T-helper 17 cell (primary cell): ENCODE data around the gene TMEM11. TPM values are rescaled to one million over a fixed set of nuclear protein-coding genes. Genes with fewer than 3 reads are reported as not detected.
"Not testable (repeated sequence)": the region's sequence is repeated elsewhere in the genome, so short reads cannot be mapped to it uniquely, and the experiment has no call there.

ENCODE experiments used
- ATAC-seq: fragments of 150-1000 bp; cut with Tn5 transposase; 2 replicates; pipeline ENCODE4 v1.10.0; 2021; ENCODE audit warnings: mild to moderate bottlenecking, moderate library complexity
- DNase-seq, 3 donors: peaks; one replicate each; pipeline versions ENCODE4 v3.0.0 to v3.0.0-alpha.2; 2020 to 2021
- H3K9me3 ChIP-seq: one replicate; pipeline ENCODE4 v1.7.0; 2013; ENCODE audit warnings: low read length, mild to moderate bottlenecking; ENCODE audit not compliant: control insufficient read depth, poor library complexity, severe bottlenecking
- H3K27ac Mint-ChIP-seq: one replicate; pipeline ENCODE4 v1.8.0; 2022; ENCODE audit warnings: mild to moderate bottlenecking, moderate library complexity, mixed read lengths
- H3K27me3 Mint-ChIP-seq: one replicate; pipeline ENCODE4 v1.8.0; 2022; ENCODE audit warnings: mixed read lengths
- H3K36me3 Mint-ChIP-seq: one replicate; pipeline ENCODE4 v1.8.0; 2022; ENCODE audit warnings: low read depth, mixed read lengths
- H3K4me1 Mint-ChIP-seq: one replicate; pipeline ENCODE4 v1.8.0; 2022; ENCODE audit warnings: mild to moderate bottlenecking, mixed read lengths
- H3K4me3 Mint-ChIP-seq: one replicate; pipeline ENCODE4 v1.8.0; 2022; ENCODE audit warnings: mild to moderate bottlenecking, moderate library complexity, mixed read lengths
- total RNA-seq, 4 donors: library from RNA in 2 of 4; stranded (reverse) in 2 of 4; gene quantifications; one replicate each; pipeline ENCODE4 v1.2.3 and lab custom pipeline; 2022 to 2026

Gene TMEM11
- total RNA-seq, 2 donors from 2014 or later: 10.3 to 17.2 TPM

- Mint-ChIP-seq H3K27ac (no peak overlapping the region), H3K4me1 (no peaks in the 10 kb centered on the region), H3K36me3 (no peaks in the 10 kb centered on the region), H3K27me3 (no peaks in the 10 kb centered on the region), H3K4me3 (no peak overlapping the region)
- DNase-seq: no peak
- H3K9me3 ChIP-seq: no peaks in the 10 kb centered on the region
- no peak for ATAC-seq
Measured at GRCh38 chr17:21233581-21234347, 19.8 kb upstream of the TMEM11 start.

GRCh38 chr17:21232033-21232749 lies 18.2 kb upstream of the TMEM11 start:
- ATAC-seq: no peak
- no peak overlapping the region for H3K27ac Mint-ChIP-seq
- no peak overlapping the region for H3K4me3 Mint-ChIP-seq

GRCh38 chr17:21231533-21231932 lies 17.6 kb upstream of the TMEM11 start:
- Mint-ChIP-seq H3K27ac (no peak overlapping the region), H3K36me3 (no peaks in the 10 kb centered on the region), H3K27me3 (no peaks in the 10 kb centered on the region), H3K4me1 (no peaks in the 10 kb centered on the region), H3K4me3 (no peak overlapping the region)
- DNase-seq: no peak
- no peaks in the 10 kb centered on the region for H3K9me3 ChIP-seq
- no peak for ATAC-seq

More at GRCh38 chr17:21232033-21232749, 18.2 kb upstream of the TMEM11 start:
- H3K9me3 ChIP-seq: no peaks in the 10 kb centered on the region
- Mint-ChIP-seq H3K36me3 (no peaks in the 10 kb centered on the region), H3K27me3 (no peaks in the 10 kb centered on the region), H3K4me1 (no peaks in the 10 kb centered on the region)
- no peak for DNase-seq

GRCh38 chr17:21228845-21229244 lies 14.9 kb upstream of the TMEM11 start:
- H3K36me3 Mint-ChIP-seq: no peaks in the 10 kb centered on the region
- DNase-seq: no peak
- H3K4me3 Mint-ChIP-seq: no peak overlapping the region
- no peak overlapping the region for H3K27ac Mint-ChIP-seq
- no peaks in the 10 kb centered on the region for H3K27me3 Mint-ChIP-seq
- H3K4me1 Mint-ChIP-seq: no peaks in the 10 kb centered on the region
- no peaks in the 10 kb centered on the region for H3K9me3 ChIP-seq
- ATAC-seq: no peak

- DNase-seq (no peak), ATAC-seq (no peak)
- Mint-ChIP-seq H3K27me3 (no peaks in the 10 kb centered on the region), H3K4me1 (no peaks in the 10 kb centered on the region), H3K36me3 (no peaks in the 10 kb centered on the region), H3K4me3 (no peak overlapping the region), H3K27ac (no peak overlapping the region)
- no peaks in the 10 kb centered on the region for H3K9me3 ChIP-seq
Measured at GRCh38 chr17:21228111-21228510, 14.2 kb upstream of the TMEM11 start.

GRCh38 chr17:21227277-21227676 lies 13.3 kb upstream of the TMEM11 start:
- peak overlapping the region; percentile 60 for H3K27ac Mint-ChIP-seq
- not testable (repeated sequence) for H3K9me3 ChIP-seq, ATAC-seq, DNase-seq, H3K27me3 Mint-ChIP-seq, H3K4me1 Mint-ChIP-seq, H3K36me3 Mint-ChIP-seq, H3K4me3 Mint-ChIP-seq

GRCh38 chr17:21223086-21223485 lies 9.1 kb upstream of the TMEM11 start:
- no peaks in the 10 kb centered on the region for H3K27me3 Mint-ChIP-seq
- no peak overlapping the region for H3K27ac Mint-ChIP-seq
- no peaks in the 10 kb centered on the region for H3K9me3 ChIP-seq
- no peak for DNase-seq
- ATAC-seq: no peak
- H3K4me1 Mint-ChIP-seq: peaks cover 3% of the 10 kb centered on the region
- H3K4me3 Mint-ChIP-seq: no peak overlapping the region
- peaks cover 2% of the 10 kb centered on the region for H3K36me3 Mint-ChIP-seq

- ATAC-seq (no peak), DNase-seq (no peak)
- no peak overlapping the region for H3K27ac Mint-ChIP-seq
- no peak overlapping the region for H3K4me3 Mint-ChIP-seq
- H3K4me1 Mint-ChIP-seq: peaks cover 11% of the 10 kb centered on the region
- no peaks in the 10 kb centered on the region for H3K27me3 Mint-ChIP-seq
- peaks cover 3% of the 10 kb centered on the region for H3K36me3 Mint-ChIP-seq
- H3K9me3 ChIP-seq: no peaks in the 10 kb centered on the region
Measured at GRCh38 chr17:21218831-21219380, 4.9 kb upstream of the TMEM11 start.

GRCh38 chr17:21218101-21218500 lies 4.1 kb upstream of the TMEM11 start:
- DNase-seq (no peak), ATAC-seq (no peak)
- Mint-ChIP-seq H3K36me3 (peaks cover 4% of the 10 kb centered on the region), H3K27ac (no peak overlapping the region), H3K4me3 (no peak overlapping the region), H3K4me1 (peaks cover 14% of the 10 kb centered on the region), H3K27me3 (no peaks in the 10 kb centered on the region)
- no peaks in the 10 kb centered on the region for H3K9me3 ChIP-seq

- Mint-ChIP-seq H3K36me3 (peaks cover 4% of the 10 kb centered on the region), H3K4me1 (peaks cover 20% of the 10 kb centered on the region), H3K4me3 (no peak overlapping the region), H3K27me3 (no peaks in the 10 kb centered on the region), H3K27ac (no peak overlapping the region)
- DNase-seq (no peak), ATAC-seq (no peak)
- H3K9me3 ChIP-seq: no peaks in the 10 kb centered on the region
Measured at GRCh38 chr17:21217346-21217745, 3.4 kb upstream of the TMEM11 start.

GRCh38 chr17:21215935-21216334 lies 2.0 kb upstream of the TMEM11 start:
- no peak for DNase-seq
- H3K4me1 Mint-ChIP-seq: peaks cover 28% of the 10 kb centered on the region
- H3K9me3 ChIP-seq: no peaks in the 10 kb centered on the region
- no peak overlapping the region for H3K27ac Mint-ChIP-seq
- peaks cover 2% of the 10 kb centered on the region for H3K36me3 Mint-ChIP-seq
- peak overlapping the region; percentile 94 for H3K4me3 Mint-ChIP-seq
- H3K27me3 Mint-ChIP-seq: no peaks in the 10 kb centered on the region
- ATAC-seq: no peak

GRCh38 chr17:21214777-21215541 lies 998 bp upstream of the TMEM11 start:
- peak overlapping the region; percentile 94 for H3K4me3 Mint-ChIP-seq
- H3K27me3 Mint-ChIP-seq: no peaks in the 10 kb centered on the region
- ATAC-seq (peak; percentile 0), DNase-seq (no peak)
- H3K27ac Mint-ChIP-seq: peak overlapping the region; percentile 88
- H3K9me3 ChIP-seq: no peaks in the 10 kb centered on the region
- peaks cover 2% of the 10 kb centered on the region for H3K36me3 Mint-ChIP-seq
- peaks cover 35% of the 10 kb centered on the region for H3K4me1 Mint-ChIP-seq

GRCh38 chr17:21213638-21214014 lies 335 bp downstream of the TMEM11 start:
- Mint-ChIP-seq H3K27me3 (no peaks in the 10 kb centered on the region), H3K36me3 (peaks cover 2% of the 10 kb centered on the region), H3K4me3 (peak overlapping the region; percentile 94), H3K27ac (peak overlapping the region; percentile 88), H3K4me1 (peaks cover 33% of the 10 kb centered on the region)
- ATAC-seq (peak; percentile 5), DNase-seq (peak; percentile 7 to 32 (median 24))
- H3K9me3 ChIP-seq: no peaks in the 10 kb centered on the region
